Measurements from ENCODE around the gene SLC39A7.
"Not testable (repeated sequence)": the region's sequence is repeated elsewhere in the genome, so short reads cannot be mapped to it uniquely, and the experiment has no call there.

Gene SLC39A7

GRCh38 chr6:33226503-33227120, 25.9 kb downstream of the SLC39A7 start:
- in situ Hi-C loops (cut with MboI; ENCODE audit: low sequenced_read_pairs), result not testable (repeated sequence)

- in situ Hi-C loops (cut with MboI; ENCODE audit: low sequenced_read_pairs), result no loop called here
Observed at GRCh38 chr6:33235221-33235634, 34.6 kb downstream of the SLC39A7 start.

GRCh38 chr6:33236328-33236727, 35.7 kb downstream of the SLC39A7 start:
- in situ Hi-C loops (cut with MboI; ENCODE audit: low sequenced_read_pairs), result no loop called here

GRCh38 chr6:33236852-33237251, 36.2 kb downstream of the SLC39A7 start:
- in situ Hi-C loops (cut with MboI; ENCODE audit: low sequenced_read_pairs), result no loop called here

GRCh38 chr6:33237741-33238140, 37.1 kb downstream of the SLC39A7 start:
- in situ Hi-C loops (cut with MboI; ENCODE audit: low sequenced_read_pairs), result no loop called here

GRCh38 chr6:33241968-33242367, 41.3 kb downstream of the SLC39A7 start:
- in situ Hi-C loops (cut with MboI; ENCODE audit: low sequenced_read_pairs), result no loop called here

- in situ Hi-C loops (cut with MboI; ENCODE audit: low sequenced_read_pairs), result no loop called here
Observed at GRCh38 chr6:33243476-33243875, 42.8 kb downstream of the SLC39A7 start.

GRCh38 chr6:33247977-33248642, 47.4 kb downstream of the SLC39A7 start:
- in situ Hi-C loops (cut with MboI; ENCODE audit: low sequenced_read_pairs), result no loop called here

GRCh38 chr6:33248643-33248931, 47.9 kb downstream of the SLC39A7 start:
- in situ Hi-C loops (cut with MboI; ENCODE audit: low sequenced_read_pairs), result no loop called here

GRCh38 chr6:33248932-33249731, 48.5 kb downstream of the SLC39A7 start:
- in situ Hi-C loops (cut with MboI; ENCODE audit: low sequenced_read_pairs), result no loop called here

- in situ Hi-C loops (cut with MboI; ENCODE audit: low sequenced_read_pairs), result no loop called here
Observed at GRCh38 chr6:33249732-33250630, 49.3 kb downstream of the SLC39A7 start.

- in situ Hi-C loops (cut with MboI; ENCODE audit: low sequenced_read_pairs), result no loop called here
Observed at GRCh38 chr6:33250731-33251130, 50.1 kb downstream of the SLC39A7 start.

- in situ Hi-C loops (cut with MboI; ENCODE audit: low sequenced_read_pairs), result no loop called here
Observed at GRCh38 chr6:33251395-33252012, 50.8 kb downstream of the SLC39A7 start.

- in situ Hi-C loops (cut with MboI; ENCODE audit: low sequenced_read_pairs), result no loop called here
Observed at GRCh38 chr6:33252759-33253158, 52.1 kb downstream of the SLC39A7 start.

Data from hTERT RPE-1 (cell line).